NCI-H1930 (cell line): ENCODE results near the gene CCDC34.
"Not testable (repeated sequence)": the region's sequence is repeated elsewhere in the genome, so short reads cannot be mapped to it uniquely, and the experiment has no call there.

Experiments used
- DNase-seq, 2 experiments: peaks; one replicate each; lab custom pipeline; 2025; lab: John Stamatoyannopoulos, UW

The CCDC34 gene

DNA sequence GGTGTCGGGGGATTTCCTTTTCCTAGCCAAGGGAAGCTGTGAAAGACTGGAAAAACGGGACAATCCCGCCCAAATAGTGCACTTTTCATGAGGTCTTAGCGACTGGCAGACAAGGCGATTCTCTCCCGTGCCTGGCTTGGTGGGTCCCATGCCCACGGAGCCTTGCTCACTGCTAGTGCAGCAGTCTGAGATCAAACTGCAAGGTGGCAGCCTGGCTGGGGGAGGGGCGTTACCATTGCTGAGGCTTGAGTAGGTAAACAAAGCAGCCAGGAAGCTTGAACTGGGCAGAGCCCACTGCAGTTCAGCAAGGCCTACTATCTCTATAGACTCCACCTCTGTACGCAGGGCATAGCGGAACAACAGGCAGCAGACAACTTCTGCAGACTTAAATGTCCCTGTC, 41.7 kb downstream of the CCDC34 start:
- DNase-seq: not testable (repeated sequence)

DNA sequence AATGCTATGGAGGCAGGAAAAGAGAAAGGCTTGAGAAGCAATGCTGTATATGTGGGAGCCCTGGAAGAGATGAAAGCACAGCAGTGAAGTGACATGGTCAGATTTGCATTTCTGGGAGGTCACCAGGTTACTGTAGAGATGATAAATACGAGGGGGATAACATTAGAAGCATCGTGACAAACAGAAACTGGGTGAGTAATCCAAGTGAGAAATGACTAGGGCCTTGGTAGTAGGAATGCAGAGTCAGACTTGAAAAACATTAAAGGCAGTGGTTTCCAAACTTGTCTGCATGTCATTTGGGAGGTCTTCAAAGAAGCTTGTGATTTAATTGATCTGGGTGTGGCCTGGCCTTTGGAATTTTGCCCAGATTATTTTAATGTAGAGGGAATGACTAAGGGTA, 43.9 kb downstream of the CCDC34 start:
- no peak for DNase-seq

DNA sequence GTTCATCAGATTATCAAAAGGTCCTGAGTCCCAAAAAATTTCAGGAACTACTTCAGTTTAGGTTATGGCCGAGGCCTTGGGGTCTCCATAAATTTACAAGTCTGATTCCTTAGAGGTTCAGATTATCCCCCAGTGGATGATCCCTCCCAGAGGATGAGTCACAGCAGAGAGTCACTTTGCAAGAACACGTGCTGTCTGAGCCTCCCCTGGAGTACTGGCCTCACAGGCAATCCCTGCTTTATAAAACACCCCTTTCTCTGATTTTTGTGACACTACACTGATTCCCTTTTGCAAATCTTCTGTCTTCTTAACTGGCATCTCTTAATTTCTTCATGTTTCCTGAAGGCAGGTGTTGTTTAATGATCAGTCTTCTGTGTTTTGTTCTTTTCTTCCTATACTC, 45.3 kb downstream of the CCDC34 start:
- no peak for DNase-seq

DNA sequence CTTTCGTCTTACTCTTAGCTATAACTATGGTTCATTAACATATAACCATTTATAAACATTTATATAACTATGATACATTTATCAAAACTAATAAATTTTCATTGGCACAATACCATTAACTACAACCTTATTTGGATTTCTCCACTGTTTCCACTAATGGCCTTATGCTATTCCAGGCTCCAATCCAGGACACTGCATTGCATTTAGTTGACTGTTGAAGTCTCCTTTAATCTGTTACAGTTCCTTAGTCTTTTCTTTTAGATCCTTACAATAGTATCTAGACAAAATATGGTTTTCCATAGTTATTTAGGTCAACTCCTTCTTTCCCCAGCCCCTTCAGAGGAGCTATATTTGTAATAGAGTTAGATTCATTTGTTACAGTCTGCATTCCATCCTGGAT, 47.2 kb downstream of the CCDC34 start:
- DNase-seq: no peak

DNA sequence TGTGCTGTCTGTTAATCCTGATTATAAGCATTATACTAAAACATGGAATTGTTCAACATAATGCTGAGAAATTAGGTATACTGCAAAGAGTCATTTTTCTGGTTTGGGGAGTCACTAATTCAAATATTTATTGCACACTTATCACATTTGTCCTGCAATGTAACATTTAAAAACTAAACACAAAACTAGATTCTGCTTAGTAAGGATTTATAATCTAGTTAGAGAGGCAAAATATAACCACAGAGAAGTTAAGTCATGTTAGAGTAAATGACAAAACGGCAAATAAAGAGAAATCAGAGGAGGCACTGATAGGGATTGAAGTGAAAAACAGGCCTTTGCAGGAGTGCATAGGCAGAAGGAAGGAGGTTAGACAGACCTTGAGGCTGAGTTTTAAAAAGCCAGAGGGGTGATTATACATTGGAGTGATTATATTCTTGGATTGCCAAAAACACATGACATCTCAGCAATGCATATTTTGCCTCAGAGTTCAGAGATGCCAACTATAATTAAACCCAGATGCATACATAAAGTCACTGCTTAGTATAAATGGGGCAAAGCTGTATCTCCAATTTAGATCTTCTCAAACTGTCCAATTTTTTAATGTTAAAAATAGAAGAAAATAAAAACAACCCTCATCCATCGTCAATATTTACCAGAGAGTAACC, 49.7 kb downstream of the CCDC34 start:
- DNase-seq: no peak

DNA sequence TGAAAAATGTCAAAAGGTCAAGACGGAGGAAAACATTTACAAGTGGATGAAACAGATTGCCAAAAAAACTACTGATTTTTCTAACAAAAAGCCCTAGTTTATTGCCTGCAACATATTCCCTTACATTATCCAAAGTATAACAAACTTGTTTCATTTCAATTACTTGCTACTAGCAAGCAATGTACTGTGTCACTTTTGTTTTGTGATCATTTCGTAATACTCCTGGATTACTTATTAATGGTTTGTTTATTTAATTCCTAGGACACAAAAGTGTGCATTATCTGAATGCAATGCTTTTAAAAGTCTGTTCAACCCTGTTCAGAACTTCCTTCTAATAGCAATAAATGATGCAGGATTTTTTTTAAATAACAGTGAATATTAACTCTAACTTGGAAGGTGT, 50.9 kb downstream of the CCDC34 start:
- no peak for DNase-seq

DNA sequence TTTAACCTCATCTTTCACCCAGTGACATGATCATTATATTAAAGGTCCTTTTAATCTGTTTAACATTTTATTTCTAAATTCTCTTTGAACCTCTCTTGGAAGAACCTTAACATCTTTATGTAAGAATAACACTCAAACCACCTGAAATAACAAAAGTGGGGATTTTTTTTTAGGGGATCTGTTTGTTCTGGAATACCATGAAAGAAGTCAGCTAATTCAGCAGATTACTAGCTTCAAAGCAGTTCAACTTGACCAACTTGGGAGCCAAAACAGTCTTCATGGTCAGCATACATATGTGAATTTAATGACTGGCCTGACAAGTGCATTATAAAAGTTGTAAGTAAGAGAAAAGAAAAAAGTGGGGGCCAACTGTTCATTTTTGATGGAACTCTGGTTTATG, 52.3 kb downstream of the CCDC34 start:
- DNase-seq: no peak

DNA sequence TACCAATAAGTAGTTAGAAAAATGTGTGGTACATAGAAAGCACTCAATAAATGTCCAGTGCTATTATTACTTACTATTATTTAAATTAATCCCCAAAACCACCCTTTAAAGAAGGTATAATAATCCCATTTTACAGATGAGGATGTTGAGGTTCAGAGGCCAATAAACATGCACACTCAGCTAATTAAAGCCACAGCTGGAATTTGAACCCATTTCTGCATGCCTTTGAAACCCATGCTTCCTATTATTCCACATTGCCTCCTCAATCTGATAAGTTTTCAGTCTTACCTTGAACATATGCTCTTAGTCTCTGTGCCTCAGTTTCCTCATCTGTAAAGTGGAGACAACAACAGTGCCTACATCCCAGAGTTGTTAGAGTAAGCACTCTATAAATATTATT, 52.8 kb downstream of the CCDC34 start:
- DNase-seq: no peak

DNA sequence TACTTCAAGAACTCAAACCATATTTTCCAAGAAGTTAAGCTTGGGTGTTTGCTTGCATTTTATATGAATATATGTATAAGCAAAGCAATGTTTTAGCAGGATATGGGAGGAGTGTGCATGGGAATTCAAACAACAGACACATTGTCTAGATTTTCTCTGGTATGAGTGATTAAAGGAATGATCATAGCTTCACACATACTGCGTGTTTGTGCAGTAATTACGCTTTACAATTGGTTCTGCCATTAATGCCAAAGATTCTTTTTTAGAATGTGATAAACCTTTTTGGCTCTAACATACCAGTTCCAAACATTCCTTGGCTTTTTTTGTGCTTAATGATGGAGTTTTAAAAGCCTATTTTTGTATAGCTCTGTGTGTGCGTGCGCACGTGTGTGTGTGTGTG, 54.0 kb downstream of the CCDC34 start:
- no peak for DNase-seq

DNA sequence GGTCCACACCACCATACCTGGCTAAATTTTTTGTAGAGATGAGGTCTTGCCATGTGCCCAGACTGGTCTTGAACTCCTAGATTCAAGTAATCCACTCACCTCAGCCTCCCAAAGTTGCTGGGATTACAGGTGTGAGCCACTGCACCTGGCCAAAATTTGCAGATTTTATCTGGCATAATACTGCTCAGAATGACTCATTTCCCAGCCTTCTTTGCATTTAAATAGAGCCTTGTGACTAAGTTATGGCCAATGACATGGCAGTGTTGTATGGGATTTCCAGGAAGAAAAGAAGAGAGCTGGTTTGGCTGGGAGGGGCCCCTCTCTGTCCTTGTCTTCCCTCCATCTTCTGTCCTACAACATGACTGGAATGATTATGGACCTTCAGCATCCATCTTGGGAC, 55.8 kb downstream of the CCDC34 start:
- DNase-seq: no peak

DNA sequence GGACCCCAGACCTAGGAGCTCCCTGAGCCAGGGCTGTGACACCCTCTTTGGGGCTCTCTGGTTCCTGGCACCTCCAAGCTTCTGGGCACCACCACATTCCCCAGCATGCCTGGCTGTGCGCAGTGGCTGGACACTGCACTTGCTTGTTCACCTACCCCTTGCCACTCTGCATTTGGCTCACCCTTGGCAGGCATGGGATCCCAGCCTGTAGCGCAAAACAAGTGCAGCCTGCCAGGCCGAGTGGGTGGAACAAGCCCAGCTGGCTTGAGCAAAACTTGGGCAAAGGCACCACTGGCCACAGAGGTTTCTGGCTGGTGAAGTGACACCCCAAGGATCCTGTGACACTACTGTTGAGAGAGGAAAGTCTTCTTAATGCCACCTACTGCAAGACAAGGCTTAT, 57.3 kb downstream of the CCDC34 start:
- no peak for DNase-seq

DNA sequence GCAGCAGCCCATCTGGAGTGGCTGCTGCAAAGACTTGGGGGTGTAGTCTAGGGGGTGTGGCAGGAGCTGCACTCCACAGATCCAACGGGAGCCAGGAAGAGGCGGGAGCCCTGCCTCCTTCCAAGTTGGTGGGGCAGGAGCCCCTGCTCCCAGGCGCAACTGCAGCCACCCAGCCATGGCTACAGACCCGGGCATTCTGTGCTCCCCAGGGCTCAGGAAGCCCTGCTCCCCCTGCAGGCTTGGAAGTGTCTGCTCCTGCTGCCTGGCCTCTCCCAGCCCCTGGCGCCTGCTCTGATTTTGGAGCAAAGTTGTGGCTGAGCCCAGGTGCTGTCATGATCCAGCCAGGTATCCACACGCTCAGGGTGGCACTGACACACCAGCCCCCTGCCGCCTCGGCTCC, 58.5 kb downstream of the CCDC34 start:
- no peak for DNase-seq

DNA sequence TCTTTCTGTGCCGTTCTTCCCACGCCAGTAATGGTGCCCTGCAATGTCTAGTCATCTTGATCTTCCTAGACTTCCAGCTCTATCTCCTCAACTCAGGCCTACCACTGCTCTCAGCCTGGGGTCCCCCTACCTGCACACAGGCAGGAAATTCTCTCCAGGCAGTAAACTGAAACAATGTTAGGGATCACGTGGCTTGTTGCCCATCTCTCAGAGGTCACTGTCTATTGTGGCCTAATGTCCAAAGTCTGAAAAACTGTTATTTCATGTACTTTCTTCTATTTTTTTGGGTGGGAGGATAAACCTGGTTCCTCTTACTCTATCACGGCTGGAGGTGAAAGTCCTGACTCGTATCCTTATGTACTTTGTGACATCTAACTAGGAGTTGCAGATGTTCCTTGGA, 59.1 kb downstream of the CCDC34 start:
- DNase-seq: no peak

DNA sequence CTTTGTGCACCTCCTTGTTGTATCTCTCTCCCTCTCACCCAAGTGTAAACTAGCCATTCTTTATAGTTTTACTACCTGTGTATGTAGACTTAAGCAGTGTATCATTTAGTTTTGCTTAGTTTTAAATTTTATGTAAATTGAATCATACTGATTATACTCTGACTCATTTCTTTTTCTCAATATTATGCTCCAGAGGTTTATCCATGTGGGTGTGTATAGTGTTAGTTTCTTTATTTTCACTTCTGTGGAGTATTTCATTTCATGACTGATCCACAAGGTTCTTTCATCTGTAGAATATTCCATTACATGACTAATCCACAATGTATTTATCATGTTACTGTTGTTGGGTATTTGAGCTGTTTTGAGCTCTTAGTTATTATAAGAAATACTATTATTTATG, 62.0 kb downstream of the CCDC34 start:
- no peak for DNase-seq

DNA sequence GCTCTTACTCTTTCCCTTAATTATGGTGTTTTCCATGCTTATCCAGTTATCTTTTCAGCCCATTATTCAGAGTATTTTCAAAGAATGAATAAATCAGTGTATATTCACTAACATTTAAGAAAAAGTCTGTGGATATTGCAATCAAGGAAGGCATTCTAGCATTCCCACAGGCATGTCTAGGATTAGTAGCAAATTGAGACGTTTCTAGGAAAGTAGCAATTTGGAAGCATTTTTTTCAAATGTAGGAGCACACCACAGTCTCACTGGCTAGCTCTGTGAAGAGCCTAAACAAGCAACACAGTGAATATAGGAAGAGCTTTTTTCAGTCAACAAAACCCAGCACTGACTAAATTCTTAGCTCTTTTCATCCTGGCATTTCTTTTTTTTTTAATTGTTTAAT, 65.4 kb downstream of the CCDC34 start:
- DNase-seq: no peak

DNA sequence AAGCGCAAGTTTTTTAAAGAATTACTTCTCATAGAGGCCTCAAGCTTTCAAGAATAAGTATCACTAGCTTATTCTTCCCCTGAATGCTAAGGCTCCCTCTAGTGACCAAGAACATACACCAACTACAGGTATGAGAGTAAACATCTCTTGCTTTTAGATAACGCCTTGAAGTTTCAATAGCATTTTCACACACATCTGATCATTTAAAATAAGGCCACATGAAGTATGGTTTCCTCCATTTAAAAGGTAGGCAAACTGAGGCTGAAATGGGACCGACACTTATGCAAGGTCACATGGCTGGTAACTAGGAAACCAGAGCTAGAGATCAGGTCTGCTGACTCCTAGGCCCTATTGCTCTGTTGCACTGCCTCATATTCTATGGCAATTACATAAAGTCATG, 66.5 kb downstream of the CCDC34 start:
- peak in 1 of 2 experiments; percentile 10 for DNase-seq

DNA sequence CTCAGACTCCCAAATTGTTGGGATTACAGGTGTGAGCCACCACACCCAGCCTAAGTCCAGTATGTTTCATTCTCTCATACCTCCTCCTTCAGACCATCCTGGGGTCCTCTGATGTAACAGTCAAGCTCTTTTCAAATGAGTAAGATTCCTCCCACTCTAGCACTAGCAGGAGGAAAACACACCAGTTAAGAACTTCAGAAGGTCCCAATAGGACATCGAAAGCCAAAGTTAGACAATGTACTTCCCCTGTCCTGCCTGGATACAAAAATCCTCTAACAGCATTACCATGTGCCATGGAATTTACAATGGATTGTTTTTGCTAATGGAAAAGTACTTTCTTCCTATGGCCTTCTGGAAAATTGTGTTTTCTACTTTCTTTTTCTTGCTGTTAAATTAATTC, 67.1 kb downstream of the CCDC34 start:
- DNase-seq: no peak

DNA sequence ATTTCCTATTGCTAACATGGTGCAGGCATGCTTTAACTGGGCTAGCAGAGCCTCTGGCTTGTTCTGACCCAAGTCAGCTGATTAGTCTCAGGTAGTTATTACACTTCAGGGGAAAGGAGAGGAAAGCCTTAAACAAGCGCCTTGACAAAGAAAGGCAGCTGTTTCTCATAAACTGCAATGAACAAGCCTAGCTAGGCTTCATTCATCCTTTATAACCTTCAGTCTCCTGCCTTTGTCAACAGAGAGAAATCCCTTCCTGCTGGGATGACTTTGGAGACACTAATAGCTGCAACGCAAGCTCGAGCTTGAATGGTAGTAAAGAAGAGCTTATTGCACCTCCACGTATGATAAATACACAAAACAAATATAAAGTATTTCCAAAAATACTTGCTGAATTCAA, 68.4 kb downstream of the CCDC34 start:
- DNase-seq: peak; percentile 36 to 53

DNA sequence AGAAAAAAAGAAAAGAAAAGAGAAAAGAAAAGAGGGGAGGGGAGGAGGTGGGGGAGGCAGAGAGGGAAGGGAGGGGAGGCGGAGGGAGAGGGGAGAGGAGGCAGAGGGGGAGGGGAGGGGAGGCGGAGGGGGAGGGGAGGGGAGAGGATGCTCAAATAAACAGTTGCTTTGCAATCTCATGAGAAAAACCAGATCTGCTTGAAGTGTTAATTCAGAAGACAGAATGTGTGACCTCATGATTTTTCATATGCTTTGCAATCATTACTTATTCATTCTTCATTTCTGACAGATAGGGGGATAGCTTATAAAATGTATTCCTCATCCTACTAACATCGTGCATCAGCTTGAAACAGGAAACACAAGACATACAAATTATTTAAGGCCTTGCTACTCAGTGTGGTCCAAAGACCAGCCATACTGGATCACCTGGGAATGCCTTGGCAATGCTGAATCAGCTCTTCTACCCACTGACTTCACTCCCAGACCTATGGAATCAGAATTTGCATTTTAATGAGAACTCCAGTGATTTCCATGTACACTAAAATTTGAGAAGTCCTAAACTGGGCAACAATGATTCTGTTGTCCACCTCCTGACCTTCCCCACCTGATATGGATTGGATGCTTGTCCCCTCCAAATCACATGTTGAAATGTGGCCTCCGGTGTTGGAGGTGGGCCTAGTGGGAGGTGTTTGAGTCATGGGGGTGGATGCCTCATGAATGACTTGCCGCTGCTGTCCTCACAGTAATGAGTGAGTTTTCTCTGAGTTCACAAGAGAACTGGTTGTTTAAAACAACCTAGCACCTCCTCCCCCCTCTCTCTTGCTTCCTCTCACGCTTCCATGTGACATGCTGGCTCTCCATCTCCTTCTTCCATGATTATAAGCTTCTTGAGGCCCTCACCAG, 69.2 kb downstream of the CCDC34 start:
- DNase-seq: no peak

DNA sequence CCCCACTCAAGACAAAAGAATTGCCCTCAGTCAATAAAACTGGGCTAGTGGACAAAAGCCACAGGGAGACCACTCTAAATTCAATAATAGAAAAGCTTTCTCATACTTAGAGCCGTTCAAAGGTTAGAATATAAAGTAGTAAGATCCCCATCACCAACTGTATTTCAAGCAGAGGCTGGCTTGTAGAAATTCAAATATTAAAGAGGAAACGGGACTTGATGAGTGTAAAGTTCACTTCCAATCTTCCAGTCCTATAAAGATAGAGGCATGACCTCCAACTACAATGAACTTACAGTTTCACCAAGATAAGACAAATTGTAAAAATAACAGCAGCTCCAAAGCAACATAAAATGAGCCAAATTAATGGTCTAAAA, 70.4 kb downstream of the CCDC34 start:
- DNase-seq: no peak

DNA sequence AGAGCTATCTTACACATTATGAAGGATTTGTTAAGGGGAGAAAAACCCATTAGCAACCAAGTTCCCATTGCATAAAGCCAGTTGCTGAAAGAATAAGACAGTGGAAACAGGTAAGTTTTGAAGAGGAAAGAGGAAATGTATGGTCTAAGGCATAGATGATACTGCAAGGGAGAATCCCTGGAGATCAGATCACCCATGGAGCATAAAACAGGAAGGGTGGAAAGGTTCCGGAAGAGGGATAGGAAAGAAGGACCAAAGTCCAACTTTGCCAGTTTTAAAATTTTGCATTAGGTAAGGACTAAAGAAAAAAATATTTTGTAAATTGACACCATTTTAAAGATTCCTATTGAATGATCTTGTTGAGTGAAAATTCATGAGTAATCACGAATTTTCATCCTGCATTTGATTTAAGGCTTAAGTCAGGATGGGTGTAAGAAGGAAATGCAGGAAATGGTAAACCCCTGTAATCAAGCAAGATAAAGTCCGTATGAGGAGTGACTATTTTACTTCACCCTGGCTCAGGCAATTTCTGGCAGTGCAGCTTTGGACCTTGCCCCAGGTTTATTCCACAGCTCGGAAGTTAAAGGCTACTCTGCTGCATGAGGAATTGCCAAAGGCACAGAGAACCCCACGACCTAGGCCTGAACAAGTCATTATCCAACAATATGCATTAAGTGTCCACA, 70.9 kb downstream of the CCDC34 start:
- no peak for DNase-seq

DNA sequence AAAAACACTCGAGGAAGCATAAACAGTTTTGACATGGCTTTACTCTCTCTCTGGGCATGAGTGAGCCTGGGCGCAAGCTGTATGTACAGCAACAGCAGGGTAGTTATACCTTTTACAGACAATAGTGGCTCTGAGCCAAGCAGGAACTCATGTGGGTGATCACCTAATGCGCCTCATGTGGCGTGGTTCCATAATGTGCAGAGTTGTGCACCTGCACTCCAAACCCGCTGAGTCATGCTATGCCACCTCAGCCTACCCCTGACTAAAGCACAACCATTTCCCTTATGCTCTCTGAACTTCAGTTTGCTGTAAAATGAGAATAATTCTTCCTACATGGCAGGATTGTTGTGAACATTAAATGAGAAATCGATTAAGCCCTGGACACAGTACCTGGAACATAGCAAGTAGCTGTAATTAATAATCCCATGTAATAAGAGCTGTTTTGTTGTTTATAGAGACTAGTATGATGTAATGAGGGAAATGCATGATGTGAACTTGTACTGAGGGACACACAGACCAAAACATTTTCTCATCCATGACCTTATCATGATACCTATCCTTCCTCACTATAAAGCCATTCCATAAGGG, 71.6 kb downstream of the CCDC34 start:
- peak in 1 of 2 experiments; percentile 13 for DNase-seq
